GM23338 (cell line): ENCODE data around the gene UROS. TPM values are rescaled to one million over a fixed set of nuclear protein-coding genes. Genes with fewer than 3 reads are reported as not detected.
A peak's percentile ranks its signal among the peaks of the same experiment; 100 is the strongest.

Source experiments
- ATAC-seq: fragments of 200-7000 bp; cut with Tn5 transposase; 3 replicates; pipeline ENCODE4 v1.9.1; 2020
- DNase-seq: peaks from one replicate; pipeline ENCODE4 v3.0.0-alpha.2; 2015; ENCODE audit warnings: low spot score
- H2AFZ ChIP-seq: fragments of 200-600 bp; sonication (generic); 2 replicates; pipeline ENCODE4 v1.8.0; 2016; ENCODE audit warnings: antibody characterized with exemption, mild to moderate bottlenecking, moderate library complexity
- H3F3A ChIP-seq: fragments of 200-600 bp; sonication (generic); replicated peaks from 2 replicates; pipeline ENCODE4 v1.8.0; 2017; ENCODE audit warnings: antibody characterized with exemption, mixed run types, low read depth
- H3K27ac ChIP-seq: fragments of 200-600 bp; sonication (generic); 2 replicates; pipeline ENCODE4 v1.6.1; 2016; ENCODE audit warnings: low read depth
- H3K27me3 ChIP-seq: fragments of 200-600 bp; sonication (generic); 2 replicates; pipeline ENCODE4 v1.8.0; 2016; ENCODE audit warnings: mild to moderate bottlenecking, mixed run types, moderate library complexity; ENCODE audit not compliant: insufficient read depth
- H3K36me3 ChIP-seq: fragments of 200-600 bp; sonication (generic); 2 replicates; pipeline ENCODE4 v1.8.0; 2016; ENCODE audit warnings: mild to moderate bottlenecking; ENCODE audit not compliant: insufficient read depth
- H3K4me1 ChIP-seq: fragments of 200-600 bp; sonication (generic); 2 replicates; pipeline ENCODE4 v1.8.0; 2016; ENCODE audit warnings: mild to moderate bottlenecking, moderate library complexity; ENCODE audit not compliant: insufficient read depth
- H3K4me2 ChIP-seq: fragments of 200-600 bp; sonication (generic); 2 replicates; pipeline ENCODE4 v1.7.1; 2017; ENCODE audit warnings: mixed run types
- H3K4me3 ChIP-seq: fragments of 200-600 bp; sonication (generic); 2 replicates; pipeline ENCODE4 v1.6.1; 2016; ENCODE audit warnings: mixed run types
- H3K79me2 ChIP-seq: fragments of 200-600 bp; sonication (generic); replicated peaks from 2 replicates; pipeline ENCODE4 v1.8.0; 2017; ENCODE audit warnings: mild to moderate bottlenecking; ENCODE audit not compliant: insufficient read depth
- H3K9me2 ChIP-seq: fragments of 200-600 bp; sonication (generic); 2 replicates; pipeline ENCODE4 v1.8.0; 2017; ENCODE audit not compliant: insufficient read depth
- H4K20me1 ChIP-seq: fragments of 200-600 bp; sonication (generic); replicated peaks from 2 replicates; pipeline ENCODE4 v1.8.0; 2017; ENCODE audit warnings: mild to moderate bottlenecking; ENCODE audit not compliant: insufficient read depth
- H3K27ac Mint-ChIP-seq: 2 replicates; pipeline ENCODE4 v1.8.0; 2020; ENCODE audit warnings: inconsistent platforms, mild to moderate bottlenecking, moderate library complexity, mixed read lengths
- H3K27me3 Mint-ChIP-seq: 3 replicates; pipeline ENCODE4 v1.8.0; 2022; ENCODE audit warnings: low read depth, mild to moderate bottlenecking, moderate library complexity, mixed read lengths, inconsistent platforms; ENCODE audit not compliant: insufficient read depth, poor library complexity
- H3K36me3 Mint-ChIP-seq: 3 replicates; pipeline ENCODE4 v1.8.0; 2021; ENCODE audit warnings: low read depth, mild to moderate bottlenecking, inconsistent platforms, moderate library complexity, mixed read lengths
- H3K4me1 Mint-ChIP-seq: 3 replicates; pipeline ENCODE4 v1.8.0; 2020; ENCODE audit warnings: mild to moderate bottlenecking, inconsistent platforms, mixed read lengths
- H3K4me3 Mint-ChIP-seq: 3 replicates; pipeline ENCODE4 v1.8.0; 2021; ENCODE audit warnings: moderate library complexity, mild to moderate bottlenecking, inconsistent platforms, mixed read lengths
- H3K9me3 Mint-ChIP-seq: 3 replicates; pipeline ENCODE4 v1.8.0; 2020; ENCODE audit warnings: moderate library complexity, mild to moderate bottlenecking, inconsistent platforms, mixed read lengths
- CREB1 ChIP-seq: fragments of 250-450 bp; sonication (Bioruptor Pico); IDR thresholded peaks from 2 replicates; pipeline ENCODE4 v1.5.0; 2020; ENCODE audit warnings: low read depth, mild to moderate bottlenecking, moderate library complexity
- POLR2AphosphoS5 ChIP-seq: IDR thresholded peaks from 2 replicates; pipeline ENCODE4 v1.6.1; 2016; ENCODE audit warnings: antibody characterized with exemption, low read depth
- long read RNA-seq: library from polyadenylated mRNA; unstranded; transcript quantifications from one replicate; pipeline ENCODE4 v2.0.0, GENCODE V29; 2020; ENCODE audit not compliant: unreplicated experiment
- polyA plus RNA-seq: library from polyadenylated mRNA; unstranded; fragments of >200 nt; fragmentation: Nextera tagmentation; extraction: Ambion mirVana; gene quantifications from 2 replicates; pipeline ENCODE4 v1.2.1, GENCODE V29; 2016
- total RNA-seq: library from RNA; depleted of rRNA; stranded (reverse); fragments of >200 nt; shearing (Covaris generic); gene quantifications from 2 replicates; pipeline ENCODE4 v1.2.3, GENCODE V29; 2014; rRNA removed
- TF ChIP-seq, protein P1 (sequence below): fragments of 250-450 bp; sonication (Bioruptor Pico); IDR thresholded peaks from 2 replicates; pipeline ENCODE4 v1.5.0; 2020; ENCODE audit warnings: mild to moderate bottlenecking, moderate library complexity
- TF ChIP-seq, protein P2 (sequence below): IDR thresholded peaks from 2 replicates; pipeline ENCODE4 v1.6.1; 2016; ENCODE audit warnings: antibody characterized with exemption

The UROS gene
- 43.4 and 47.1 TPM in 2 replicates for total RNA-seq
- polyA plus RNA-seq = 39.0 and 41.3 TPM in 2 replicates
- long read RNA-seq, transcript UROS-204 (10 exons, 1,342 nt) = major isoform, 36 of 70 reads
- long read RNA-seq, partial matches to known transcripts = 10 of 70 reads
- long read RNA-seq, other reads (novel, unspliced or antisense) = 20 of 70 reads

DNA sequence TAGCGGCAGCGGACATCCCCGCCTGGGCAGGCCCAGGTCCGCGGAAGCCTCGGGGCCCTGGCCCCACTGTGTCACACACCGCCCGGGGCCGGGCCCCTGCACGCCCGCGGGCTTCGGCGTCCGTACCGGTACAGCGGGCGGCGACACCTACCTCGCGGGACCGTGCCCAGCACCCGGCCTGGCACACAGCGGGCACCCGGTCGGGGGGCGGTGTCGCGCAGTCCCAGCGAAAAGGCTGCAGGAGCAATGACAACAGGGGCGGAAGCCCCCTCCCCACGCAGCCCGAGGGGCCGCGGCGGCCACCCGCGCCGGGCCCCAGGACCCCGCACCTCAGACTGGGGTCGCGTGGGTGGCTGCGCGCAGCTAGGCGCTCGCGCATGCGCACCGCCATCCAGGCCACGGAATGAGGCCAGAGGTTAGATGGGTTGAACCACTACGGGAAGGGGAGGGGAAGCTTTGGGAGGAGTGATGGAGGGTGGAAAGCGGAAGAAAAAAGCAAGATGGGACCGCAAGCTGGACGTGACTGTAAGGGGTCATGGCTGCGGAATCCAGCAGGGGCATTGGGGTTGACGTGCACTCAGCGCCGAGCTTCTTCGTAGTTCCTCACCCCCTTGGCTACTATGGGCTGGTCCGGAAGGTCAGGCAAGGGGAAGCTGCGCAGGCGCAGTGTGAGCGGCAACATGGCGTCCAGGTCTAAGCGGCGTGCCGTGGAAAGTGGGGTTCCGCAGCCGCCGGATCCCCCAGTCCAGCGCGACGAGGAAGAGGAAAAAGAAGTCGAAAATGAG lies at the start of gene UROS, which contains the start of gene BCCIP:
Gene UROS (minus strand): TSS at position 381 of the 785 bp plus-strand sequence. CDS start 6,759 bp downstream, outside the sequence.
Gene BCCIP (plus strand): TSS at position 669 of the 785 bp plus-strand sequence. CDS start 12 bp downstream, at position 681.
- Histone ChIP-seq H3K27ac (peak within 1 kb of the TSS; percentile 97), H3K36me3 (peaks cover 13% of the 10 kb centered on the region), H4K20me1 (peaks cover 35% of the 10 kb centered on the region), H3K9me2 (no peaks in the 10 kb centered on the region), H2AFZ (peak within 1 kb of the TSS; percentile 97), H3K4me2 (peak within 1 kb of the TSS; percentile 99), H3K4me1 (peaks cover 10% of the 10 kb centered on the region), H3K79me2 (peaks cover 52% of the 10 kb centered on the region), H3K4me3 (peak within 1 kb of the TSS; percentile 98), H3K27me3 (no peaks in the 10 kb centered on the region), H3F3A (no peaks in the 10 kb centered on the region)
- Mint-ChIP-seq H3K27ac (0 out of 2 replicates have a peak within 1 kb of the TSS, but pooled peaks have one; percentile 60), H3K4me1 (peaks cover 5% of the 10 kb centered on the region; the same call in 2 of the 3 replicates), H3K9me3 (no peaks in the 10 kb centered on the region), H3K4me3 (peak within 1 kb of the TSS; percentile 73), H3K36me3 (peaks cover 23% of the 10 kb centered on the region), H3K27me3 (no peaks in the 10 kb centered on the region)
- TF ChIP-seq, protein P1, sequence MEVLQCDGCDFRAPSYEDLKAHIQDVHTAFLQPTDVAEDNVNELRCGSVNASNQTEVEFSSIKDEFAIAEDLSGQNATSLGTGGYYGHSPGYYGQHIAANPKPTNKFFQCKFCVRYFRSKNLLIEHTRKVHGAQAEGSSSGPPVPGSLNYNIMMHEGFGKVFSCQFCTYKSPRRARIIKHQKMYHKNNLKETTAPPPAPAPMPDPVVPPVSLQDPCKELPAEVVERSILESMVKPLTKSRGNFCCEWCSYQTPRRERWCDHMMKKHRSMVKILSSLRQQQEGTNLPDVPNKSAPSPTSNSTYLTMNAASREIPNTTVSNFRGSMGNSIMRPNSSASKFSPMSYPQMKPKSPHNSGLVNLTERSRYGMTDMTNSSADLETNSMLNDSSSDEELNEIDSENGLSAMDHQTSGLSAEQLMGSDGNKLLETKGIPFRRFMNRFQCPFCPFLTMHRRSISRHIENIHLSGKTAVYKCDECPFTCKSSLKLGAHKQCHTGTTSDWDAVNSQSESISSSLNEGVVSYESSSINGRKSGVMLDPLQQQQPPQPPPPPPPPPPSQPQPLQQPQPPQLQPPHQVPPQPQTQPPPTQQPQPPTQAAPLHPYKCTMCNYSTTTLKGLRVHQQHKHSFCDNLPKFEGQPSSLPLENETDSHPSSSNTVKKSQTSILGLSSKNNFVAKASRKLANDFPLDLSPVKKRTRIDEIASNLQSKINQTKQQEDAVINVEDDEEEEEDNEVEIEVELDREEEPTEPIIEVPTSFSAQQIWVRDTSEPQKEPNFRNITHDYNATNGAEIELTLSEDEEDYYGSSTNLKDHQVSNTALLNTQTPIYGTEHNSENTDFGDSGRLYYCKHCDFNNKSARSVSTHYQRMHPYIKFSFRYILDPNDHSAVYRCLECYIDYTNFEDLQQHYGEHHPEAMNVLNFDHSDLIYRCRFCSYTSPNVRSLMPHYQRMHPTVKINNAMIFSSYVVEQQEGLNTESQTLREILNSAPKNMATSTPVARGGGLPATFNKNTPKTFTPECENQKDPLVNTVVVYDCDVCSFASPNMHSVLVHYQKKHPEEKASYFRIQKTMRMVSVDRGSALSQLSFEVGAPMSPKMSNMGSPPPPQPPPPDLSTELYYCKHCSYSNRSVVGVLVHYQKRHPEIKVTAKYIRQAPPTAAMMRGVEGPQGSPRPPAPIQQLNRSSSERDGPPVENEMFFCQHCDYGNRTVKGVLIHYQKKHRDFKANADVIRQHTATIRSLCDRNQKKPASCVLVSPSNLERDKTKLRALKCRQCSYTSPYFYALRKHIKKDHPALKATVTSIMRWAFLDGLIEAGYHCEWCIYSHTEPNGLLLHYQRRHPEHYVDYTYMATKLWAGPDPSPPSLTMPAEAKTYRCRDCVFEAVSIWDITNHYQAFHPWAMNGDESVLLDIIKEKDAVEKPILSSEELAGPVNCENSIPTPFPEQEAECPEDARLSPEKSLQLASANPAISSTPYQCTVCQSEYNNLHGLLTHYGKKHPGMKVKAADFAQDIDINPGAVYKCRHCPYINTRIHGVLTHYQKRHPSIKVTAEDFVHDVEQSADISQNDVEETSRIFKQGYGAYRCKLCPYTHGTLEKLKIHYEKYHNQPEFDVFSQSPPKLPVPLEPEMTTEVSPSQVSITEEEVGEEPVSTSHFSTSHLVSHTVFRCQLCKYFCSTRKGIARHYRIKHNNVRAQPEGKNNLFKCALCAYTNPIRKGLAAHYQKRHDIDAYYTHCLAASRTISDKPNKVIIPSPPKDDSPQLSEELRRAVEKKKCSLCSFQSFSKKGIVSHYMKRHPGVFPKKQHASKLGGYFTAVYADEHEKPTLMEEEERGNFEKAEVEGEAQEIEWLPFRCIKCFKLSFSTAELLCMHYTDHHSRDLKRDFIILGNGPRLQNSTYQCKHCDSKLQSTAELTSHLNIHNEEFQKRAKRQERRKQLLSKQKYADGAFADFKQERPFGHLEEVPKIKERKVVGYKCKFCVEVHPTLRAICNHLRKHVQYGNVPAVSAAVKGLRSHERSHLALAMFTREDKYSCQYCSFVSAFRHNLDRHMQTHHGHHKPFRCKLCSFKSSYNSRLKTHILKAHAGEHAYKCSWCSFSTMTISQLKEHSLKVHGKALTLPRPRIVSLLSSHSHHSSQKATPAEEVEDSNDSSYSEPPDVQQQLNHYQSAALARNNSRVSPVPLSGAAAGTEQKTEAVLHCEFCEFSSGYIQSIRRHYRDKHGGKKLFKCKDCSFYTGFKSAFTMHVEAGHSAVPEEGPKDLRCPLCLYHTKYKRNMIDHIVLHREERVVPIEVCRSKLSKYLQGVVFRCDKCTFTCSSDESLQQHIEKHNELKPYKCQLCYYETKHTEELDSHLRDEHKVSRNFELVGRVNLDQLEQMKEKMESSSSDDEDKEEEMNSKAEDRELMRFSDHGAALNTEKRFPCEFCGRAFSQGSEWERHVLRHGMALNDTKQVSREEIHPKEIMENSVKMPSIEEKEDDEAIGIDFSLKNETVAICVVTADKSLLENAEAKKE (CRISPR knock-in tag) = no peak
- TF ChIP-seq CREB1 (CRISPR knock-in tag) (peak; percentile 47; the same call in 1 of the 2 replicates), POLR2AphosphoS5 (peak; percentile 84)
- TF ChIP-seq, protein P2, sequence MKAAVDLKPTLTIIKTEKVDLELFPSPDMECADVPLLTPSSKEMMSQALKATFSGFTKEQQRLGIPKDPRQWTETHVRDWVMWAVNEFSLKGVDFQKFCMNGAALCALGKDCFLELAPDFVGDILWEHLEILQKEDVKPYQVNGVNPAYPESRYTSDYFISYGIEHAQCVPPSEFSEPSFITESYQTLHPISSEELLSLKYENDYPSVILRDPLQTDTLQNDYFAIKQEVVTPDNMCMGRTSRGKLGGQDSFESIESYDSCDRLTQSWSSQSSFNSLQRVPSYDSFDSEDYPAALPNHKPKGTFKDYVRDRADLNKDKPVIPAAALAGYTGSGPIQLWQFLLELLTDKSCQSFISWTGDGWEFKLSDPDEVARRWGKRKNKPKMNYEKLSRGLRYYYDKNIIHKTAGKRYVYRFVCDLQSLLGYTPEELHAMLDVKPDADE = 0 out of 2 replicates have a peak, but pooled peaks have one; percentile 44
- DNase-seq = peak; percentile 93
- ATAC-seq = peak; percentile 86
